ENCODE measurements around the gene CTU2. TPM values are rescaled to one million over a fixed set of nuclear protein-coding genes. Genes with fewer than 3 reads are reported as not detected.
A peak's percentile ranks its signal among the peaks of the same experiment; 100 is the strongest.

Gene CTU2
- total and polyA plus RNA-seq, 2 of the 4 experiments (the other 2 are of a cell fraction), result 12.9 to 18.4 TPM

GRCh38 chr16:88676502-88677242, 29.6 kb upstream of the CTU2 start:
- no peak overlapping the region for H3K56ac ChIP-seq (ENCODE audit: extremely low read depth, insufficient read depth, low read length)
- no peaks in the 10 kb centered on the region for H3K27me3 ChIP-seq (ENCODE audit: control insufficient read depth, insufficient read depth, low read length)
- ATAC-seq (ENCODE audit: low read depth) (no peak), DNase-seq (no peak)
- H3K79me1 ChIP-seq (ENCODE audit: low read depth in 1 of 2, low read length in 2 of 2), result no peaks in the 10 kb centered on the region
- H2BK20ac ChIP-seq (ENCODE audit: low read depth, low read length), result no peak overlapping the region
- H3K4ac ChIP-seq (ENCODE audit: low read depth, low read length), result no peak overlapping the region
- H2BK15ac ChIP-seq (ENCODE audit: low read depth, low read length), result no peak overlapping the region
- CTCF ChIA-PET, result no interaction called here
- no peak overlapping the region for H3K27ac ChIP-seq (ENCODE audit: insufficient read depth, low read length)
- H3K4me3 ChIP-seq (ENCODE audit: insufficient read depth, low read depth, low read length), result no peak overlapping the region
- H2BK120ac ChIP-seq (ENCODE audit: low read depth, low read length), result no peak overlapping the region
- H3K9me3 ChIP-seq (ENCODE audit: control insufficient read depth, insufficient read depth, low read length), result no peaks in the 10 kb centered on the region
- TF ChIP-seq NFE2L2 (IDR thresholded peaks at IDR 0.05; ENCODE audit: low read depth, low read length) (no peak), CEBPB (IDR thresholded peaks at IDR 0.05; ENCODE audit: low read depth, low read length) (no peak), POLR2A (IDR thresholded peaks at IDR 0.05; ENCODE audit: low read depth, low read length) (no peak), RFX5 (IDR thresholded peaks at IDR 0.05; ENCODE audit: low read depth, low read length) (no peak), CTCF (conservative IDR thresholded peaks at IDR 0.05; ENCODE audit: low read depth, low read length) (no peak), BHLHE40 (IDR thresholded peaks at IDR 0.05; ENCODE audit: low read depth, low read length) (no peak), FOS (IDR thresholded peaks at IDR 0.05; ENCODE audit: low read depth, low read length) (no peak), ELK1 (IDR thresholded peaks at IDR 0.05; ENCODE audit: borderline replicate concordance, low read depth, low read length) (no peak)
- no peaks in the 10 kb centered on the region for H3K9me1 ChIP-seq (ENCODE audit: insufficient read depth, low read length)
- 91% methylated on average over 12 of the region's 22 CpGs; no CpG with 5 or more reads in 1 of the 2 experiments for WGBS, 2 experiments (ENCODE audit: extremely low coverage in 2 of 2, insufficient read length in 1 of 2)
- no peak overlapping the region for H2AK5ac ChIP-seq (ENCODE audit: low read depth, low read length)
- dilution Hi-C loops (cut with HindIII; ENCODE audit: low sequenced_read_pairs, unreplicated experiment) (no loop called here), in situ Hi-C loops (cut with MboI; ENCODE audit: low sequenced_read_pairs) (no loop called here), intact Hi-C loops (cut with micrococcal nuclease) (no loop called here)
- H2AK9ac ChIP-seq (replicated peaks; ENCODE audit: low read depth, low read length, poor library complexity), result peak overlapping the region; percentile 78
- BruUV-seq (replicated peaks), result no TSS peak
- H3K4me1 ChIP-seq (ENCODE audit: control insufficient read depth, insufficient read depth, low read length), result no peaks in the 10 kb centered on the region
- no peak overlapping the region for H2BK5ac ChIP-seq (ENCODE audit: low read depth, low read length, poor library complexity, severe bottlenecking)
- H4K5ac ChIP-seq (ENCODE audit: low read depth, low read length), result no peak overlapping the region
- H4K20me1 ChIP-seq (ENCODE audit: insufficient read depth, low read length), result 0 out of 2 replicates have a peak, but pooled peaks cover 9% of the 10 kb centered on the region
- peaks cover 7% of the 10 kb centered on the region; the same call in 1 of the 2 replicates for H3K36me3 ChIP-seq (ENCODE audit: control insufficient read depth, insufficient read depth, low read length)
- no peak overlapping the region for H3K4me2 ChIP-seq (ENCODE audit: low read depth, low read length)
- no peak overlapping the region for H3K9ac ChIP-seq (ENCODE audit: low read depth, low read length)
- no peak overlapping the region for H2AFZ ChIP-seq (replicated peaks; ENCODE audit: low read length, poor library complexity)
- no peak overlapping the region for H4K8ac ChIP-seq (ENCODE audit: low read depth in 2 of 2, low read length in 2 of 2)
- H3K18ac ChIP-seq (ENCODE audit: low read depth, low read length), result no peak overlapping the region
- no peak overlapping the region for H3K14ac ChIP-seq (replicated peaks; ENCODE audit: low read depth, low read length)
- no peak overlapping the region for H3K23ac ChIP-seq (ENCODE audit: low read depth, low read length)
- POLR2A ChIA-PET (ENCODE audit: unreplicated experiment), result no interaction called here
- H4K91ac ChIP-seq (ENCODE audit: insufficient read depth, low read depth, low read length), result no peak overlapping the region

Data from IMR-90 (cell line).